Esophagus squamous epithelium (tissue), 5 donors: ENCODE measurements around the gene TMEM11. TPM values are rescaled to one million over a fixed set of nuclear protein-coding genes. Genes with fewer than 3 reads are reported as not detected.

Experiments
- DNase-seq: peaks from one replicate; lab custom pipeline; 2025; lab: John Stamatoyannopoulos, UW
- H3K27ac ChIP-seq, 4 donors: fragments of 200-600 bp; sonication (generic); one replicate each; pipeline ENCODE4 v1.5.1; 2016 to 2019; ENCODE audit warnings: mild to moderate bottlenecking in 1 of 4
- H3K27me3 ChIP-seq, 4 donors: fragments of 200-600 bp; sonication (generic); 1 replicate in 3 of 4; 2 replicates in 1 of 4; pipeline versions ENCODE4 v1.5.1 to v1.6.0; 2017 to 2021; ENCODE audit warnings: antibody characterized with exemption in 1 of 4
- H3K36me3 ChIP-seq, 3 donors: fragments of 200-600 bp; sonication (generic); one replicate each; pipeline ENCODE4 v1.5.1; 2016 to 2019
- H3K4me1 ChIP-seq, 3 donors: fragments of 200-600 bp; sonication (generic); one replicate each; pipeline ENCODE4 v1.5.1; 2017 to 2019
- H3K4me3 ChIP-seq, 4 donors: fragments of 200-600 bp; sonication (generic); 1 replicate in 3 of 4; 2 replicates in 1 of 4; pipeline ENCODE4 v1.5.1; 2016 to 2019; ENCODE audit warnings: mild to moderate bottlenecking in 2 of 4, moderate library complexity in 1 of 4
- H3K9me3 ChIP-seq, 3 donors: fragments of 200-600 bp; sonication (generic); one replicate each; pipeline ENCODE4 v1.5.1; 2016 to 2019
- CTCF ChIP-seq, 6 experiments: fragments of 450-650 bp in 4 of 6; fragments of 200-600 bp in 2 of 6; sonication (generic) in 2 of 6; IDR thresholded peaks; one replicate each; pipeline ENCODE4 v1.5.1; 2016 to 2019; ENCODE audit warnings: antibody characterized with exemption in 6 of 6, mild to moderate bottlenecking in 4 of 6, moderate library complexity in 4 of 6
- POLR2A ChIP-seq, 4 donors: fragments of 450-650 bp; IDR thresholded peaks; one replicate each; pipeline ENCODE4 v1.6.1; 2017; ENCODE audit warnings: antibody characterized with exemption in 4 of 4, mild to moderate bottlenecking in 4 of 4, moderate library complexity in 3 of 4
- WGBS, 2 donors: methylation state at CpG; one replicate each; pipeline ENCODE4 v1.1.5; 2018; 5-methylcytosine and 5-hydroxymethylcytosine counted together
- intact Hi-C: fragments of 100-400 bp; cut with DNase I; formaldehyde crosslinking; loops from one replicate; pipeline ENCODE4 v1.15.0; 2022
- total RNA-seq, 4 donors: library from RNA; depleted of rRNA; stranded (reverse); fragments of >200 nt; gene quantifications; one replicate each; pipeline ENCODE4 v1.1.0, GENCODE V29; 2016
- donor health status: DM: yes; HTN: yes; CAD: no.

Gene TMEM11
- total RNA-seq, 4 donors from 2014 or later = 17.8 to 29.0 (median 20.2) TPM

GRCh38 chr17:21200590-21201297 is 13.2 kb downstream of the TMEM11 start:
- peaks cover 35 to 98% (median 47%) of the 10 kb centered on the region in 3 donors for H3K4me1 ChIP-seq
- H3K27me3 ChIP-seq = no peaks in the 10 kb centered on the region
- intact Hi-C loops = no loop called here
- H3K4me3 ChIP-seq = peak overlapping the region in 1 of 4 donors; percentile 31
- peak overlapping the region; percentile 29 to 78 (median 61) for H3K27ac ChIP-seq
- DNase-seq = no peak
- WGBS, 2 donors = 23 to 60% methylated on average over 7 to 13 of the region's 15 CpGs
- peaks cover 0 to 43% (median 7%) of the 10 kb centered on the region in 3 donors for H3K36me3 ChIP-seq
- no peak for TF ChIP-seq POLR2A (IDR thresholded peaks at IDR 0.05)
- TF ChIP-seq CTCF (IDR thresholded peaks at IDR 0.05) = no peak
- H3K9me3 ChIP-seq = no peaks in the 10 kb centered on the region

- Histone ChIP-seq H3K27ac (peak overlapping the region in 2 of 4 donors; percentile 28 to 78), H3K4me3 (no peak overlapping the region), H3K9me3 (no peaks in the 10 kb centered on the region), H3K4me1 (peaks cover 40 to 99% (median 56%) of the 10 kb centered on the region in 3 donors), H3K36me3 (peaks cover 0 to 43% (median 7%) of the 10 kb centered on the region in 3 donors), H3K27me3 (no peaks in the 10 kb centered on the region)
- intact Hi-C loops = no loop called here
- 69 to 100% methylated on average over 1 to 8 of the region's 10 CpGs for WGBS, 2 donors
- no peak for TF ChIP-seq POLR2A (IDR thresholded peaks at IDR 0.05)
- TF ChIP-seq CTCF (IDR thresholded peaks at IDR 0.05) = no peak
- no peak for DNase-seq
Measured at GRCh38 chr17:21199856-21200255, 14.1 kb downstream of the TMEM11 start.

- peaks cover 46 to 99% (median 60%) of the 10 kb centered on the region in 3 donors for H3K4me1 ChIP-seq
- H3K27ac ChIP-seq = peak overlapping the region in 2 of 4 donors; percentile 28 to 78
- H3K9me3 ChIP-seq = no peaks in the 10 kb centered on the region
- WGBS, 2 donors = 27 to 36% methylated on average over 8 of the region's 9 CpGs
- H3K27me3 ChIP-seq = no peaks in the 10 kb centered on the region
- no peak for TF ChIP-seq POLR2A (IDR thresholded peaks at IDR 0.05)
- TF ChIP-seq CTCF (IDR thresholded peaks at IDR 0.05) = no peak
- no peak for DNase-seq
- no peak overlapping the region for H3K4me3 ChIP-seq
- intact Hi-C loops = no loop called here
- peaks cover 0 to 43% (median 7%) of the 10 kb centered on the region in 3 donors for H3K36me3 ChIP-seq
Measured at GRCh38 chr17:21199311-21199710, 14.7 kb downstream of the TMEM11 start.

GRCh38 chr17:21198411-21198810 is 15.6 kb downstream of the TMEM11 start:
- WGBS, 2 donors = 84 to 100% methylated on average over 1 to 17 of the region's 20 CpGs
- no peak for TF ChIP-seq CTCF (IDR thresholded peaks at IDR 0.05)
- no peak for TF ChIP-seq POLR2A (IDR thresholded peaks at IDR 0.05)
- H3K36me3 ChIP-seq = peaks cover 0 to 41% (median 7%) of the 10 kb centered on the region in 3 donors

GRCh38 chr17:21196126-21196525 is 17.8 kb downstream of the TMEM11 start:
- Histone ChIP-seq H3K9me3 (no peaks in the 10 kb centered on the region), H3K4me3 (no peak overlapping the region), H3K36me3 (peaks cover 0 to 42% (median 7%) of the 10 kb centered on the region in 3 donors), H3K27ac (peak overlapping the region; percentile 16 to 78 (median 63)), H3K27me3 (no peaks in the 10 kb centered on the region), H3K4me1 (peaks cover 30 to 83% (median 49%) of the 10 kb centered on the region in 3 donors)
- no peak for TF ChIP-seq CTCF (IDR thresholded peaks at IDR 0.05)
- TF ChIP-seq POLR2A (IDR thresholded peaks at IDR 0.05) = no peak
- no peak for DNase-seq
- intact Hi-C loops = no loop called here
- WGBS, 2 donors = 38 to 41% methylated on average over 3 to 5 of the region's 5 CpGs

More at GRCh38 chr17:21198411-21198810, 15.6 kb downstream of the TMEM11 start:
- Histone ChIP-seq H3K27me3 (no peaks in the 10 kb centered on the region), H3K4me1 (peaks cover 49 to 100% (median 61%) of the 10 kb centered on the region in 3 donors), H3K9me3 (no peaks in the 10 kb centered on the region), H3K27ac (no peak overlapping the region), H3K4me3 (no peak overlapping the region)
- intact Hi-C loops = no loop called here
- no peak for DNase-seq
